ENCODE results near the gene C20orf173. TPM values are rescaled to one million over a fixed set of nuclear protein-coding genes. Genes with fewer than 3 reads are reported as not detected.

C20orf173 gene
- total RNA-seq, 1 experiment from 2014 or later: not detected

GRCh38 chr20:35575958-35576357 lies 46.5 kb upstream of the C20orf173 start:
- POLR2A ChIA-PET: no interaction called here
- no peak for DNase-seq (ENCODE audit: low read depth, low spot score)
- H3K4me3 ChIP-seq (ENCODE audit: low read depth in 2 of 2, low read length in 2 of 2): no peak overlapping the region

GRCh38 chr20:35572838-35573237 lies 43.4 kb upstream of the C20orf173 start:
- intact Hi-C loops (cut with micrococcal nuclease; ENCODE audit: unreplicated experiment): no loop called here
- no peak for ATAC-seq
- CTCF ChIA-PET: no interaction called here

More at GRCh38 chr20:35575958-35576357, 46.5 kb upstream of the C20orf173 start:
- H3K27ac ChIP-seq (ENCODE audit: low read length): no peak overlapping the region
- no peaks in the 10 kb centered on the region for H3K9me3 ChIP-seq (ENCODE audit: control insufficient read depth, insufficient read depth, low read depth, low read length)
- in situ Hi-C loops (cut with HindIII; ENCODE audit: low pct_unique_long_range_greater_than_20kb, low sequenced_read_pairs) (no loop called here), intact Hi-C loops (cut with micrococcal nuclease; ENCODE audit: unreplicated experiment) (no loop called here)
- ATAC-seq: no peak
- TF ChIP-seq REST (IDR thresholded peaks at IDR 0.05; ENCODE audit: insufficient read depth in 1 of 2, low read depth in 2 of 2, low read length in 1 of 2) (no peak), POLR2AphosphoS5 (IDR thresholded peaks at IDR 0.05; ENCODE audit: low read depth, low read length) (no peak), SIN3A (IDR thresholded peaks at IDR 0.05; ENCODE audit: borderline replicate concordance, insufficient read depth, low read depth, low read length) (no peak), TCF7L2 (IDR thresholded peaks at IDR 0.05; ENCODE audit: low read depth, low read length) (no peak), CTCF (IDR thresholded peaks at IDR 0.05) (no peak)
- CTCF ChIA-PET: no interaction called here
- BruUV-seq (replicated peaks): no TSS peak
- no peaks in the 10 kb centered on the region for H3K27me3 ChIP-seq (ENCODE audit: control insufficient read depth, insufficient read depth, low read length)
- H3K4me1 ChIP-seq (ENCODE audit: control insufficient read depth, insufficient read depth, low read length): no peaks in the 10 kb centered on the region
- H3K36me3 ChIP-seq (ENCODE audit: control insufficient read depth, insufficient read depth, low read length): no peaks in the 10 kb centered on the region

More at GRCh38 chr20:35572838-35573237, 43.4 kb upstream of the C20orf173 start:
- no peaks in the 10 kb centered on the region for H3K36me3 ChIP-seq (ENCODE audit: control insufficient read depth, insufficient read depth, low read length)
- no TSS peak for BruUV-seq (replicated peaks)
- no peak for DNase-seq (ENCODE audit: low read depth, low spot score)
- in situ Hi-C loops (cut with HindIII; ENCODE audit: low pct_unique_long_range_greater_than_20kb, low sequenced_read_pairs): no loop called here
- TF ChIP-seq SIN3A (IDR thresholded peaks at IDR 0.05; ENCODE audit: borderline replicate concordance, insufficient read depth, low read depth, low read length) (no peak), REST (IDR thresholded peaks at IDR 0.05; ENCODE audit: insufficient read depth in 1 of 2, low read depth in 2 of 2, low read length in 1 of 2) (no peak), CTCF (IDR thresholded peaks at IDR 0.05) (no peak), TCF7L2 (IDR thresholded peaks at IDR 0.05; ENCODE audit: low read depth, low read length) (no peak), POLR2AphosphoS5 (IDR thresholded peaks at IDR 0.05; ENCODE audit: low read depth, low read length) (no peak)
- no peak overlapping the region for H3K27ac ChIP-seq (ENCODE audit: low read length)
- POLR2A ChIA-PET: interaction anchor here (0.7 kb wide), 1 partner anchor 9 kb away, joined by 3 read pairs; no protein-coding TSS in a partner anchor
- no peaks in the 10 kb centered on the region for H3K9me3 ChIP-seq (ENCODE audit: control insufficient read depth, insufficient read depth, low read depth, low read length)
- H3K4me3 ChIP-seq (ENCODE audit: low read depth in 2 of 2, low read length in 2 of 2): no peak overlapping the region
- no peaks in the 10 kb centered on the region for H3K4me1 ChIP-seq (ENCODE audit: control insufficient read depth, insufficient read depth, low read length)
- H3K27me3 ChIP-seq (ENCODE audit: control insufficient read depth, insufficient read depth, low read length): no peaks in the 10 kb centered on the region

Data from Panc1 (cell line).